ENCODE measurements around the gene SMYD3. TPM values are rescaled to one million over a fixed set of nuclear protein-coding genes. Genes with fewer than 3 reads are reported as not detected.

The SMYD3 gene
- polyA plus RNA-seq, 1 donor from 2014 or later: 48.6 TPM

GRCh38 chr1:246343251-246343650 is 163.8 kb downstream of the SMYD3 start:
- H3K4me2 ChIP-seq (ENCODE audit: low read length): no peak overlapping the region
- no peaks in the 10 kb centered on the region for H3F3A ChIP-seq (ENCODE audit: insufficient read depth, low read length, poor library complexity, severe bottlenecking)
- TF ChIP-seq POLR2AphosphoS5 (IDR thresholded peaks at IDR 0.05): no peak
- TF ChIP-seq SMC3 (conservative IDR thresholded peaks at IDR 0.05; ENCODE audit: poor library complexity): no peak
- no peak for TF ChIP-seq EZH2 (IDR thresholded peaks at IDR 0.05; ENCODE audit: borderline replicate concordance, insufficient read depth, low read length, poor library complexity, severe bottlenecking)
- no peak for TF ChIP-seq TAF1 (IDR thresholded peaks at IDR 0.05; ENCODE audit: low read depth)
- TF ChIP-seq EP300 (conservative IDR thresholded peaks at IDR 0.05; ENCODE audit: poor library complexity, severe bottlenecking): no peak
- no peak overlapping the region for H3K27ac ChIP-seq (ENCODE audit: low read length)
- no peak overlapping the region for H3K4me3 ChIP-seq (ENCODE audit: low read length)
- H3K9me3 ChIP-seq (ENCODE audit: low read length): no peaks in the 10 kb centered on the region
- no peak overlapping the region for H3K9ac ChIP-seq (ENCODE audit: low read length)
- no peaks in the 10 kb centered on the region for H3K27me3 ChIP-seq (ENCODE audit: insufficient read depth, low read depth, low read length)
- H2AFZ ChIP-seq (ENCODE audit: low read depth, low read length): no peak overlapping the region
- H3K36me3 ChIP-seq (ENCODE audit: insufficient read depth, low read length): no peaks in the 10 kb centered on the region
- H3K79me2 ChIP-seq (replicated peaks; ENCODE audit: insufficient read depth, low read length): no peaks in the 10 kb centered on the region
- no peaks in the 10 kb centered on the region for H4K20me1 ChIP-seq (ENCODE audit: insufficient read depth)
- H3K9me2 ChIP-seq (ENCODE audit: insufficient read depth, low read length): no peaks in the 10 kb centered on the region

- Histone ChIP-seq H3K27ac (ENCODE audit: low read length) (no peak overlapping the region), H3K79me2 (replicated peaks; ENCODE audit: insufficient read depth, low read length) (no peaks in the 10 kb centered on the region), H3K9me2 (ENCODE audit: insufficient read depth, low read length) (no peaks in the 10 kb centered on the region), H2AFZ (ENCODE audit: low read depth, low read length) (no peak overlapping the region), H3K4me2 (ENCODE audit: low read length) (no peak overlapping the region), H3K9me3 (ENCODE audit: low read length) (no peaks in the 10 kb centered on the region), H3K27me3 (ENCODE audit: insufficient read depth, low read depth, low read length) (no peaks in the 10 kb centered on the region), H3K36me3 (ENCODE audit: insufficient read depth, low read length) (no peaks in the 10 kb centered on the region), H3F3A (ENCODE audit: insufficient read depth, low read length, poor library complexity, severe bottlenecking) (no peaks in the 10 kb centered on the region), H3K4me3 (ENCODE audit: low read length) (no peak overlapping the region), H4K20me1 (ENCODE audit: insufficient read depth) (no peaks in the 10 kb centered on the region), H3K9ac (ENCODE audit: low read length) (no peak overlapping the region)
- TF ChIP-seq RAD21 (conservative IDR thresholded peaks at IDR 0.05) (no peak), TAF1 (IDR thresholded peaks at IDR 0.05; ENCODE audit: low read depth) (no peak), POLR2AphosphoS5 (IDR thresholded peaks at IDR 0.05) (no peak), REST (IDR thresholded peaks at IDR 0.05; ENCODE audit: borderline replicate concordance) (no peak), EP300 (conservative IDR thresholded peaks at IDR 0.05; ENCODE audit: poor library complexity, severe bottlenecking) (no peak), SMC3 (conservative IDR thresholded peaks at IDR 0.05; ENCODE audit: poor library complexity) (no peak), EZH2 (IDR thresholded peaks at IDR 0.05; ENCODE audit: borderline replicate concordance, insufficient read depth, low read length, poor library complexity, severe bottlenecking) (no peak), CTCF (IDR thresholded peaks at IDR 0.05; ENCODE audit: poor library complexity, severe bottlenecking) (no peak), MXI1 (conservative IDR thresholded peaks at IDR 0.05; ENCODE audit: poor library complexity, severe bottlenecking) (no peak)
Measured at GRCh38 chr1:246338546-246338945, 168.5 kb downstream of the SMYD3 start.

Data from neural cell (in vitro differentiated cells).